Femur (tissue), 1 donor: Measurements from ENCODE around the gene NARF.
"Not testable (repeated sequence)": the region's sequence is repeated elsewhere in the genome, so short reads cannot be mapped to it uniquely, and the experiment has no call there.

Source experiments
- DNase-seq: peaks from one replicate; pipeline ENCODE4 v3.0.0-alpha.2; 2017

Gene NARF

DNA sequence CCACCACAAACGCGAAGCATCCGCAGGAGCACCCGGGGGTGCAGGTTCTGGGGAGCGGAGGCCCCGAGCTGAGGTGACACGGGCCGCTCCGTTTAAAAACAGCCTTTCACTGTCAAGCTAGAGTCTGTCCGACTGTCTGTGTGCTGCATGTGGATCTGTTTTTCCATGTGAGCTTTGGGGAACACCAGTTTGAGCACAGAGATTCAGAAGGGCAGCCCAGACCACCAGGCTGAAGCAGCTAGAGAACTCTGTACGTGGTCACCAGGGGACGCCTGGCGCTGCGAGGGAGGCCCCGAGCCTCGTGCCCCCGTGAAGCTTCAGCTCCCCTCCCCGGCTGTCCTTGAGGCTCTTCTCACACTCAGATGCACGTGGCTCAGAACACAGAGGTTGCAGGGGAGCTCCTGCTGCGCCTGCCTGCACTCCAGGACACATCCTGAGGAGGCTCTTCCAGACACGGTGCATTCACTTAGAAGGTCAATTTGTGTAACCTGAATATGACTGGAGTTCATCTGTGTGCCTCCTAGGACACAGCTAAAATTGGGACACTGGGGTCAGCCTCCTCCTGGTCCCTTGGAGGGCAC, 45.3 kb downstream of the NARF start:
- no peak for DNase-seq

DNA sequence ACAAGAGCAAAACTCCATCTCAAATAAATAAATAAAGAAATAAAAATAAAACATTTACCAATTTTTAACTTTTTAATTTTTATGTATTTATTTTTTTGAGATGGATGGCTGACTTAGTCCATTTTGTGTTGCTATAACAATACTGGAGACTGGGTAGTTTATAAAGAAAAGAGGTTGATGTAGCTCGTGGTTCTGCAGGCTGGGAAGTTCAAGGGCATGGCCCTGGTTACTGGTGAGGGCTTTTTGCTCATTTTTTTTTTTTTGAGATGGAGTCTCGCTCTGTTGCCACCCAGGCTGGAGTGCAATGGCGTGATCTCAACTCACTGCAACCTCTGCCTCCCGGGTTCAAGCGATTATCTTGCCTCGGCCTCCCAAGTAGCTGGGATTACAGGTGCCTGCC, 46.8 kb downstream of the NARF start:
- DNase-seq, result no peak

DNA sequence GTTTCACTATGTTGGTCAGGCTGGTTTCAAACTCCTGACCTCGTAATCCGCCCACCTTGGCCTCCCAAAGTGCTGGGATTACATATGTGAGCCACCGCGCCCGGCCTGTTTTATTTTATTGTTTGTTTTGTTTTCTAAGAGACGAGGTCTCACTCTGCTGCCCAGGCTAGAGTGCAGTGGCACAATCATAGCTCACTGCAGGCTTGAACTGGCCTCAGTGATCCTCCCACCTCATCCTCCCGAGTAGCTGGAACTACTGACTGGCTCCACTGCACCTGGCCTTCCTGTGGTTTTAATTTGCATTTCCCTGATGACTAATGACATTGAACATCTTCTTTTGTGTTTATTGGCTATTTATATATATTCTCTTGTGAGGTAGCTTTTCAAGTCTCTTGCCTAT, 47.9 kb downstream of the NARF start:
- DNase-seq, result not testable (repeated sequence)

DNA sequence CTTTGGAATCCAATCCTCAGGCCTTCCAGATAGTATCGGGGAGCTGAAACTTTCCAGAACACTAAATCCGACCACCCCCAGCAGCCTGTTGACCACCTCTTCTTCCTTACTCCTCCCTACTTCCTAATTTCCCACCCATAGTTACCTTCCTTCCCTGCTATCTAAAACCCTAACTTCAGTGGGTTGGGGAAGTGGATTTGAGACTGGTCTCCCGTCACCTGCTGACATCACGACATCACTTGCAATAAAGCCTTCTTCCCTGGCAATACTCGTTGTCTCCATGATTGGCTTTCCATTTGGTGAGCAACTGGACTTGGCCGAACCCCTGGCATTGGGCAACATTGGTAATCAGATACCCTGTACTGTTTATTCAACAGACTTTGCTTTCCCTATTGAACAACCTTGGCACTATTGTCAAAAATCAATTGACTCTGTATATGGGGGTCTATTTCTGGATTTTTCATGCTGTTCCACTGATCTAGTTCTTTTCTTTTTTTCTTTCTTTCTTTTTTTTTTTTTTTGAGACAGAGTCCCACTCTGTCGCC, 49.2 kb downstream of the NARF start:
- no peak for DNase-seq

DNA sequence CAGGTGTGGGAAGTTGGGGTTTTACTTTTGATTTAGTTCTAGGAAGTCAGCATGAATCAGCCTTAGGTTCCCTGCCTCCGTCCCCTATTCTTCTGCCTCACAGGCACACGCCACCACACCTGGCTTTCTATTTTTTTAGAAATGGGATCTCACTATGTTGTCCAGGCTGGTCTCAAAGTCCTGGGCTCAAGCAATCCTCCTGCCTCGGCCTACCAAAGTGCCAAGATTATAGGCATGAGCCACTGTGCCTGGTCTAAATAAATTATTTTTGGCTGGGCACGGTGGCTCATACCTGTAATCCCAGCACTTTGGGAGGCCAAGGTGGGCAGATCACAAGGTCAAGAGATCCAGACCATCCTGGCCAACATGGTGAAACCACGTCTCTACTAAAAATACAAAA, 53.1 kb downstream of the NARF start:
- DNase-seq, result not testable (repeated sequence)

DNA sequence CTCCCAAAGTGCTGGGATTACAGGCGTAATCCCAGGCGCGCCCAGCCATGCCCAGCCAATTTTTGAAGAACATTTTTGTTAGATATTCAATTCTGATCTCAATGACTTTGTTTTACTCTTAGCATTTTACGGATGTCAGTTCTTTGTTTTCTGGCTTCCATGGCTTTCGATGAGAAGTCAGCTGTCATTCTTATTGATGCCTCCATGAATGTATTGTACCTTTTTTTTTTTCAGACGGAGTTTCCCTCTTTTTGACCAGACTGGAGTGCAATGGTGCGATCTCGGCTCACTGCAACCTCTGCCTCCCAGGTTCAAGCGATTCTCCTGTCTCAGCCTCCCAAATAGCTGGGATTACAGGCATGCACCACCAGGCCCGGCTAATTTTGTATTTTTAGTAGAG, 55.3 kb downstream of the NARF start:
- DNase-seq, result not testable (repeated sequence)

DNA sequence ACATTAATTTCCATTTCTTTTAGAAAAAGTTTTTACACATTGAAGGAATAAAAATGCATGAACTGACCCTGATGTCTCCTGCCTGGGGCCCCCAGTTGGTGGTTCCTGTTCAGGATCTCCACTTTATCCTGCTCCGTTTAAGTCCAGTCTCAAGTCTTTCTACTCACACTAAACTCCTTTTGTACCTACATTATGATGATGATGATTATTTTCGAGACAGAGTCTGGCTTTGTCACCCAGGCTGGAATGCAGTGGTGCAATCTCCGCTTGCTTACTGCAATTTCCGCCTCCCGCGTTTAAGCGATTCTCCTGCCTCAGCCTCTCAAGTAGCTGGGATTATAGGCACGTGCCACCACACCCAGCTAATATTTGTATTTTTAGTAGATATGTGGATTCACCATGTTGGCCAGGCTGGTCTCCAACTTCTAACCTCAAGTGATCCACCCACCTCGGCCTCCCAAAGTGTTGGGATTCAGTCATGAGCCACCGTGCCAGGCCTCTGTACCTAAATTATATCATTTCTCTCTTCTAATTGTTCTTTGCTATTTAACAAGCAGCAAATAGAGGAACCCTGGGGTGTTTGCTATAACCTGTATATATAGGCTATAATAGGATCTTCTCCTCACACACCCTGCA, 58.8 kb downstream of the NARF start:
- DNase-seq, result no peak

DNA sequence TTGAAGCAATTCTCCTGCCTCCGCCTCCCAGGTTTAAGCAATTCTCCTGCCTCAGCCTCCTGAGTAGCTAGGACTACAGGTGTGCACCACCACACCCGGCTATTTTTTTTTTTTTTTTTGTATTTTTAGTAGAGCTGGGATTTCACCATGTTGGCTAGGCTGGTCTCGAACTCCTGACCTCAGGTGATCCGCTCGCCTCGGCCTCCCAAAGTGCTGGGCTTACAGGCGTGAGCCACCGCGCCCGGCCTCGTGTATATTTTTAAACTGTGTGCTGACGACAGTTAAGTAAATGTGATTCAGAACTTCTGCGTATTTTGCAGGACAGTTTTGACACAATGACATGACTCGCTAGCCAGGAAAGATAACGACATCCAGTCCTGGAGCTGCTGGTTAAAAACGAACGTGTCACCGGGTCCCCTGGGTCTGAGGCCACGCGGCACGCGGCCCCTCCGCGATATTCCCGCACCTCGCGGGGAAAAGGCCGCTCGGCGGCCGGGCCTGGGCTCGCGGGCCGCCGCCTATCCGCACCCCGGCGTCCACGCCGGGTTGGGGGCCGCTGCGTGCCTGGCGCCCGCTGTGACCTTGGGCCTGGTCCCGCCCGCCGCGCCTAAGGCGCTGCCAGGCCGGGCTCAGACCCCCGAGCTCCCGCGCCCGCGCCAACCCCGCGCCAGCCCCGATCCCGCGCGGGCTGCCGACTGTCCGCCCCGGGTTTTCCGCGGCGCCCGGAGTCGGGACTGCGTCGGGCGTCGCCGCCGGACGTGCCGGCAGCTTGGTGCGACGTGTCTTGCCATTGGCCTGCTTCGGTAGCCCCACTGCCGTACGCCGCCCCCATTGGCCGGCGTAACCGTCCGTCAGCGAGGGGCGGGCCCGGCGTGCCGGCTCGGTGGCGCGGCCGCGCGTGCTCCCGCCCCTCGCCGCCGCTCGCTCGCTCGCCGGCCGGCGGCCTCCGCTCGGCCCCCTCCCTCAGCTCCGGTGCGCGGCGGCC, 60.6 kb downstream of the NARF start, which contains the start of gene FOXK2:
Gene FOXK2 (plus strand): TSS at position 907 of the 985 bp plus-strand sequence. CDS start 157 bp downstream, outside the sequence.
- DNase-seq, result peak; percentile 97

DNA sequence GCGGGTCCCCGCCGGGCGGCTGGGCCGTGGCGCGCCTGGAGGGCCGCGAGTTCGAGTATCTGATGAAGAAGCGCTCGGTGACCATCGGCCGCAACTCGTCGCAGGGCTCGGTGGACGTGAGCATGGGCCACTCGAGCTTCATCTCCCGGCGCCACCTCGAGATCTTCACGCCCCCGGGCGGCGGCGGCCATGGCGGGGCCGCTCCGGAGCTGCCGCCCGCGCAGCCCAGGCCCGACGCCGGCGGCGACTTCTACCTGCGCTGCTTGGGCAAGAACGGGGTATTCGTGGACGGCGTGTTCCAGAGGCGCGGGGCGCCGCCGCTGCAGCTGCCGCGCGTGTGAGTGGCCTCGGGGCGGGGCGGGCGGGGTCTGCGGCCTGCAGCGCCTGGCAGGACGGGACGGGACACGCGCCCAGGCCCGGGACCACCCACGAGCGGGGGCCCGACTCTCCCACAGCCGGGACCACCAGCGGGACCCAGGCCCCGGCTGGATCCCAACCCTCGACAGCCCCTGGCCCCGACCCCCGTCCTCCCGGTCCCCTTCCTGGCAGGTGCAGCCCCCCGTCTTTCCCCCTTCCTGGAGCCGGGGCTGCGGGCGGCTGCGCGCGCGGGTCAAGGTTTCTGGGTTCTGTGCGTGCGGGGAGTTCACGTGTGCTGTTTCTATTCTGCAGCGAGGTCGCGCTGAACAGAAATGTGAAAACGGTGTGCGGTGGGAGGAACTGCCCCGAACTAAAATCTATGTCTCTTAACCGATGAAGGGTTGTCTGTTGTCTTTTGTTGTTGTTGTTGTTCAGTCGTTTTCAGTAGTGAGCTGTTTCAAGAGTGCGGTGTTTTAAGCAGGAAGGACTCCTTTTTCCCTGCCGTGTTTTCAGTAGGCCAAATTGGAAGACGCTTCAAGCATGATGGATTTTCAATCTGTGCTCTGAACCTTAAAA, 61.7 kb downstream of the NARF start:
- DNase-seq, result peak; percentile 39

DNA sequence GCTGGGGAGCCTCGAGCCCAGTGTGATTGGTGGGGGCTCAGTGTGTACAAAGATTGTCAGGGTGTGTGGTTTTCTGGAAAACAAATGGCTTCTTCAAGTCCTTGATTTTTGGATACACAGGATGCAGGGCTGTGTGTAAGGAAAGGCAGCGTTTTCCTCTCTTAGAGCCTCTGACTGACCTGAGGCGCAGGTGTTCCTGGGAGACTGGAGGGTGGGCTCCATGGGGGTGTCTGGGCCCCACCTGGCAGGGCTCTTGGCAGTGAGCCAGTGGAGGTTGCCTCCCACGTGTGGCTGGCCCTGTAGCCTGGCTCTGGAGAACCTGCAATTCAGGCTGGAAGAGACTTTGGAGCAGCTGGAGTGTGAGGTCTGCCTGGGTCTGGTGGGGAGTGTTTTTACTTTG, 66.0 kb downstream of the NARF start:
- DNase-seq, result no peak

DNA sequence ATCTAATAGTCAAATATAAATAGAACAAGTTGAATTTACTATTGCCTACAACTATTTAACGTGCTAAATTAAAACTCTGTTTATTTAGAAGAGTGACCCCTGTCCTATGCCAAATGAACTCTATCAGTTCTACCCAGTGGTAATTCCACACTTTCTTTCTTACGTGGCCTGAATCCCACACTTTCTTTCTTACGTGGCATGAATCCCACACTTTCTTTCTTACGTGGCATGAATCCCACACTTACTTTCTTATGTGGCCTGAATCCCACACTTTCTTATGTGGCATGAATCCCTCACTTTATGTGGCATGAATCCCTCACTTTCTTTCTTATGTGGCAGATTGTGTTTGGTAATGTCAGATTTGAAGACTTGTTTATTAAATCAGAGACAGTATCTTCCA, 67.2 kb downstream of the NARF start:
- DNase-seq, result no peak

DNA sequence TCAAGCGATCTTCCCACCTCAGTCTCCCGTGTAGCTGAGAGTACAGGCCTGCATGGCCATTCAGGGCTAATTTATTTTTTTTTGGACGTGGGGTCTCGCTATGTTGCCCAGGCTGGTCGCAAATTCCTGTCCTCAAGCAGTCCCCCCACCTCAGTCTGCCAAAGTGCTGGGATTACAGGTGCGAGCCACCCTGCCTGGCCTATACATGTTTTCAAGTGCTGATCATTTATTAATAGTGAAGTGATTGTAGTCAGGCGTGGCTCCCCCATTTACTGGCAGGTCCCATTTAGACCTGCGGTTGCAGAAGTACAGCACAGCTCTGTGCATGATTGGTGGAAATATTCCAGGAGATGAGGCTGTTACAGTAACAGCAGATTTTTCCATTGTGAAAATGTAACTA, 69.4 kb downstream of the NARF start:
- DNase-seq, result no peak

DNA sequence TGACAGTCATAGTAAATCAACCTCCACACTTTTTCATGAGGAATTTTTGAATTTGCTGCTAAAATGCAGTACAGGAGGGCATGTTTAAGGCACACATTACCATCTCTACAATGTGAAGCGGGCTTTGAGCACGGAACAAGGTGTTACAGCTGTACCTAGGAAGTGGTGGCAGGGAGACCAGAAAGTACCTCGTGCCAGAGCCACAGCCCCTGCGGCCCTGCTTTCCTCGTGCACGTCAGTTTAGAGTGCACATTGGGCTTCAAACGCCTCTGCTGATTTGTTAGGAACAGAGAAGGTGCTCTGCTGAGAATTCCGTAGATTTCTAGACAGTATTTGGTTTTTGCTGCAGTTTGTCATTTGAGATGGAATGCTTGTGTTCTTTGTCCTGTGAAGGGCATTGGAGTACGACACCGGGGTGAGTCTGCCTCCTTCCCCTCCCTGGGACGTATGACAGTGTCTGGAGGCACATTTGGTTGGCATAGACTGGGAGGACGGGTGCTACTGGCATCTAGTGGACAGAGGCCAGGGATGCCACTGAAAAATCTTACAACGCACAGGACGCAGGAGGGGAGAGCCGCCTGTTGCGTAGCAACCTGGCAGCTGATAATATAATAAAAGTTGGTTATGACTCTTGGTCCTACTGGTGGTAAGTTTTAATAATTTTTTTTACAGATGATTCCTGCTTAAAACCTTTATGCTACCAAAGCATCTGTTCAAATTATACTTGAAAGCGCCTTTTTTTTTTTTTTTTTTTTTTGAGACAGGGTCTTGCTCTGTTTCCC, 70.1 kb downstream of the NARF start:
- peak; percentile 71 for DNase-seq

DNA sequence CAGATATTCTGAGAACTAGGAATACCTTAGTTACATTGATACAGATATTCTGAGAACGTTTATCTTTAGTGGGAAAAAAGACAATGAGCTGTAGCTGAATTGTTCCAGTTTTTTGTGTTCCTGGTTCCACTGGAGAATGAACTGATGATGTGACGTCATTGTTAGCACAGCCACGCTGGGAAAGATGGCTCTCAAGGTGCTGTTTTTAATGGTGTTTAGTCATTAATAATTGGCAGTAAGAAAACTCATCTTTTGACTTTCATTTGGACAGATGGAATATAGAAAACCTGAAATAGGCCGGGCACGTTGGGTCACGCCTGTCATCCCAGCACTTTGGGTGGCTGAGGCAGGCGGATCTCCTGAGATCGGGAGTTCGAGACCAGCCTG, 71.4 kb downstream of the NARF start:
- no peak for DNase-seq

DNA sequence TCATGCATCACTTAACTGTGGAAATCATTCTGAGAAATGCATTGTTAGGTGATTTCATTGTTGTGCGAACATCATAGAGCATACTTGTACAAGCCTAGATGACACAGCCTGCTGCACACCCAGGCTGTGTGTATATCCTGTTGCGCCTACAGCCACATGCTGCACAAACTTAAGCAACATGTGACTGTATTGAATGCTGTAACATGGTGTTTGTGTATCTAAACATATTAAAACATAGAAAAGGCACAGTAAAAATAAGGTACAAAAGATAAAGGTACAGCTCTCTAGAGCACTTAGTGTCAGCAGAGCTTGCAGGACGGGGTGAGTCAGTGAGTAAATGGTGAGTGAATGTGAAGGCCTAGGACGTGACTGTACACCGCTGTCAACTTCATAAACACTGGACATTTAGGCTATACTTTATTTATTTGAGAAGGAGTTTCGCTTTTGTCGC, 72.9 kb downstream of the NARF start:
- no peak for DNase-seq

DNA sequence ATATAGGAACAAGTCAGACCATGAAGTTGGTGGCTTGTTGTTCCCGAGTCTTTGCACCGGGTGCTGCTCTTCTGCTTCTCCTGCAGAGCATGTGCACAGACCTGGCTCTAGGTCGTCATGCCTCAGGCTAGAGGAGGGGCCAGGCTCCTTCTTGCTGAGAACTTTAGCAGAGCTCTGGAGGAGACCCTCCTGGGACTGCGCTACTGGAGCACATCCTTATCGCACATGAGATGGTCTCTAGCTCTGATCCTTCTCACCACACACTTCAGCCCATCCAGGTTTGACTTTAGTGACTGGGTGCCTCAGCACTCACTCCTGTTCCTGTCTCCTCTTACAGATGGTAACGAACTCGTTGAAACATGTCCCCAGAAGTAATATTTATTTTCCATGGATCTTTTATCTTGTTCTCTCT, 75.9 kb downstream of the NARF start:
- no peak for DNase-seq

DNA sequence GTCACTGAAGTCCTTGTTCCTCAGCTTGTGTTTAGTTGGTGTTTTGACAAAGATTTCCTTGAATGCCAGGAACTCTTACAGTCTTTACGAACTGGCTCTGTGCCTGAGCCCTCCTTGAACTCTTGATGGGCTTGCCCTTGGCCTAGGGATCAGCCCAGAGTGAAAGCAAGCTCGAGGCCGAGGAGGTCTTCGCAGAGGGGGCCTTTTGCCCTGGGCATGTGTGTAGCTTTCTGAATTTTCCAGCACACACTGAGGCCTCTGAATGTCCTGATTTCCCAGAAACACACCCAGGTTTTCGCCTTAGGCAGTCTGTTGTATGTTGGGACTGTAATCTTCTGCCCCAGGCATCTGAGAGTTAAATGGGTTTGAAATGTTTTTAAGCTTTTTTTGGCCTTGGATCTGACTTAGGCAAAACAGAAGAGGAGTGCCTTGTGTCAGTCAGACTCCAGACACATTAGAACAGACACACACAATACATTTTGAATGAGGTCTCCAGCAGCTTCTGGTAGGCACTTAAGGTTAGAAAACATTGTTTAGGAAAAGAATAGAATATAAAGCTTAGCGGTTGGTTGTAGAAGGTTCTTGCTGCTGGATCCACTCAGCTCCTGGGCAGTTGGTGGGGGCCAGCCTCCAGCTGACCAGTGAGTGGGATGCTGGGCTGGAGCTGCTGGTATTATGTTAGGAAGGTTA, 78.1 kb downstream of the NARF start:
- DNase-seq, result peak; percentile 37

DNA sequence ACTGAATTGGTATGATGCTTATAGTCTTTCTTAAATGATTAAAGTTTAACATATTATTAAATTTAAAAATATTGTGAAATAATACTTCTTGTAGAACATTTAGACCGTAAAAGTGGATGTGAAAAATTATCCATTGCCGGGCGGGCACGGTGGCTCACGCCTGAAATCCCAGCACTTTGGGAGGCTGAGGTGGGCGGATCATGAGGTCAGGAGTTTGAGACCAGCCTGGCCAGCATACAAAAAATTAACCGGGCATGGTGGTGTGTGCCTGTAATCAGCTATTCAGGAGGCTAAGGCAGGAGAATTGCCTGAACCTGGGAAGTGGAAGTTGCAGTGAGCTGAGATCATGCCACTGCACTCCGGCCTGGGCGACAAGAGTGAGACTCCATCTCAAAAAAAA, 78.7 kb downstream of the NARF start:
- DNase-seq, result not testable (repeated sequence)

DNA sequence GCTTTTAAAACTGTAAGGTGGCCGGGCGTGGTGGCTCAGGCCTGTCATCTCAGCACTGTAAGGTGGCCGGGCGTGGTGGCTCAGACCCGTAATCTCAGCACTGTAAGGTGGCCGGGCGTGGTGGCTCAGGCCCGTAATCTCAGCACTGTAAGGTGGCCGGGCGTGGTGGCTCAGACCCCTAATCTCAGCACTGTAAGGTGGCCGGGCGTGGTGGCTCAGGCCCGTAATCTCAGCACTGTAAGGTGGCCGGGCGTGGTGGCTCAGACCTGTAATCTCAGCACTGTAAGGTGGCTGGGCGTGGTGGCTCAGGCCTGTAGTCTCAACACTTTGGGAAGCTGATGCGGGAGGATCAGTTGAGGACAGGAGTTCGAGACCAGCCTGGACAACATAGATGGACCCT, 80.5 kb downstream of the NARF start:
- DNase-seq, result not testable (repeated sequence)
